ENCODE measurements around the gene RICTOR.

The RICTOR gene

DNA sequence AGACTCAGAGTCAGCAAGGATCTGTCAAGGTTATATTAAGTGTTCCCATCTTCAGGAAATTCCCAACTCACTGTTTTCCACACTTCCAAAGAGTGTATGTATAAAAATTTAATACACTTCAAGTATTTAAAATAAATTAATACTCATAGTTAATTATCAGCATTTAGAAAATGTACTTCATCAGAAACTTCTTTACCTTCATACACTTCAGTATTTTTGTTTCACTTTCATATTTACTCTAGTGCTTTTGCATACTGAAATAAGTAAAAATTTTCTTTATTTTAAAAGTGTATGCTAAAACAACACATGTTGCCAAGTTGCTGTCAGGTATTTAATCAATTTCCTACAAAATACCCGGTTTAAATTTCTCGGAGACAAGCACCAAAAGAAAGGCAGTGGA is 16.5 kb downstream of the RICTOR start:
- peak overlapping the region; percentile 36 for H3K4me2 ChIP-seq (ENCODE audit: low read length)
- H3F3A ChIP-seq (ENCODE audit: insufficient read depth, low read length): no peaks in the 10 kb centered on the region
- H3K4me3 ChIP-seq (ENCODE audit: low read depth, low read length, poor library complexity, severe bottlenecking): no peak overlapping the region
- H3K36me3 ChIP-seq (ENCODE audit: insufficient read depth, low read length): peaks cover 18% of the 10 kb centered on the region; the same call in 1 of the 2 replicates
- H3K27me3 ChIP-seq (ENCODE audit: insufficient read depth, low read length): no peaks in the 10 kb centered on the region
- TF ChIP-seq EZH2 (IDR thresholded peaks at IDR 0.05; ENCODE audit: borderline replicate concordance, low read length): no peak
- TF ChIP-seq, protein P1, sequence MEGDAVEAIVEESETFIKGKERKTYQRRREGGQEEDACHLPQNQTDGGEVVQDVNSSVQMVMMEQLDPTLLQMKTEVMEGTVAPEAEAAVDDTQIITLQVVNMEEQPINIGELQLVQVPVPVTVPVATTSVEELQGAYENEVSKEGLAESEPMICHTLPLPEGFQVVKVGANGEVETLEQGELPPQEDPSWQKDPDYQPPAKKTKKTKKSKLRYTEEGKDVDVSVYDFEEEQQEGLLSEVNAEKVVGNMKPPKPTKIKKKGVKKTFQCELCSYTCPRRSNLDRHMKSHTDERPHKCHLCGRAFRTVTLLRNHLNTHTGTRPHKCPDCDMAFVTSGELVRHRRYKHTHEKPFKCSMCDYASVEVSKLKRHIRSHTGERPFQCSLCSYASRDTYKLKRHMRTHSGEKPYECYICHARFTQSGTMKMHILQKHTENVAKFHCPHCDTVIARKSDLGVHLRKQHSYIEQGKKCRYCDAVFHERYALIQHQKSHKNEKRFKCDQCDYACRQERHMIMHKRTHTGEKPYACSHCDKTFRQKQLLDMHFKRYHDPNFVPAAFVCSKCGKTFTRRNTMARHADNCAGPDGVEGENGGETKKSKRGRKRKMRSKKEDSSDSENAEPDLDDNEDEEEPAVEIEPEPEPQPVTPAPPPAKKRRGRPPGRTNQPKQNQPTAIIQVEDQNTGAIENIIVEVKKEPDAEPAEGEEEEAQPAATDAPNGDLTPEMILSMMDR (IDR thresholded peaks at IDR 0.05; ENCODE audit: low read length): no peak
- H3K9me2 ChIP-seq (ENCODE audit: low read depth, low read length): no peaks in the 10 kb centered on the region
- H3K9me3 ChIP-seq (ENCODE audit: low read length): no peaks in the 10 kb centered on the region
- H3K4me1 ChIP-seq (ENCODE audit: insufficient read depth, low read length, severe bottlenecking): peaks cover 11% of the 10 kb centered on the region
- H3K27ac ChIP-seq (ENCODE audit: low read depth, low read length, poor library complexity, severe bottlenecking): no peak overlapping the region
- no peaks in the 10 kb centered on the region for H4K20me1 ChIP-seq (ENCODE audit: insufficient read depth, low read length)
- H2AFZ ChIP-seq (ENCODE audit: low read length): no peak overlapping the region
- H3K9ac ChIP-seq (ENCODE audit: low read length): 0 out of 2 replicates have a peak overlapping the region, but pooled peaks have one; percentile 7
- peaks cover 81% of the 10 kb centered on the region for H3K79me2 ChIP-seq (ENCODE audit: insufficient read depth, low read length)

DNA sequence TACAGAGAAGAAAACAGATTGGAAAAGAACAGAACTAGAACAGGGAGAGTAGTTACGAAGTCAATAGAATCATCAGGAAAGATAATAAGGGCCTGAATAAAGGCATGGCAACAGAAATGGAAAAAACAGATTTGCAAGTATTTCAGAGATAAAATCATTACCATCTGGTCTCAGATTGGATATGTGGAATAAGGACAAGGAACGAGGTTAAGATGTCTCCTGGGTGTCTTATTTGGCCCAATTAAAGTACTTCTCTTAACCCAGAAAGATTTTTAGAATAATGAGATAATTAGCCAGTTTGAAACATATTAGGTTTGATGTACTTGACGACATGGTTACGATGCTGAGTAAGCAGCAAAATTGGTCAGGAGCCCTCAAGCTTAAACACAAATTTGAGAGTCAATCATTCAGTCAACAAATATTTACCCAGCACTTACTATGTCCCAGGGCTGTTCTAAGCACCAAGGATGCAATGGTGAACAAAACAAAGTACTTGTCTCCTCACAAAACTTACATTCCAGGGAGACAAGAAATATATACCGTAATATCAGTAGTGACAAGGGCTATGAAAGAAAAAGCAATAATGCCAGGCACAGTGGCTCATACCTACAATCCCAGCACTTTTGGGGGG is 18.3 kb downstream of the RICTOR start:
- H3K79me2 ChIP-seq (ENCODE audit: insufficient read depth, low read length): peaks cover 79% of the 10 kb centered on the region
- 0 out of 2 replicates have a peak, but pooled peaks cover 12% of the 10 kb centered on the region for H3K36me3 ChIP-seq (ENCODE audit: insufficient read depth, low read length)
- H3K27ac ChIP-seq (ENCODE audit: low read depth, low read length, poor library complexity, severe bottlenecking): no peak overlapping the region
- no peak overlapping the region for H3K9ac ChIP-seq (ENCODE audit: low read length)
- no peaks in the 10 kb centered on the region for H3K27me3 ChIP-seq (ENCODE audit: insufficient read depth, low read length)
- no peaks in the 10 kb centered on the region for H3K9me2 ChIP-seq (ENCODE audit: low read depth, low read length)
- TF ChIP-seq, protein P1 (IDR thresholded peaks at IDR 0.05; ENCODE audit: low read length): no peak
- TF ChIP-seq EZH2 (IDR thresholded peaks at IDR 0.05; ENCODE audit: borderline replicate concordance, low read length): no peak
- H3K4me2 ChIP-seq (ENCODE audit: low read length): no peak overlapping the region
- H2AFZ ChIP-seq (ENCODE audit: low read length): no peak overlapping the region
- peaks cover 11% of the 10 kb centered on the region for H3K4me1 ChIP-seq (ENCODE audit: insufficient read depth, low read length, severe bottlenecking)
- H3K9me3 ChIP-seq (ENCODE audit: low read length): no peaks in the 10 kb centered on the region
- no peak overlapping the region for H3K4me3 ChIP-seq (ENCODE audit: low read depth, low read length, poor library complexity, severe bottlenecking)
- no peaks in the 10 kb centered on the region for H3F3A ChIP-seq (ENCODE audit: insufficient read depth, low read length)
- H4K20me1 ChIP-seq (ENCODE audit: insufficient read depth, low read length): no peaks in the 10 kb centered on the region

DNA sequence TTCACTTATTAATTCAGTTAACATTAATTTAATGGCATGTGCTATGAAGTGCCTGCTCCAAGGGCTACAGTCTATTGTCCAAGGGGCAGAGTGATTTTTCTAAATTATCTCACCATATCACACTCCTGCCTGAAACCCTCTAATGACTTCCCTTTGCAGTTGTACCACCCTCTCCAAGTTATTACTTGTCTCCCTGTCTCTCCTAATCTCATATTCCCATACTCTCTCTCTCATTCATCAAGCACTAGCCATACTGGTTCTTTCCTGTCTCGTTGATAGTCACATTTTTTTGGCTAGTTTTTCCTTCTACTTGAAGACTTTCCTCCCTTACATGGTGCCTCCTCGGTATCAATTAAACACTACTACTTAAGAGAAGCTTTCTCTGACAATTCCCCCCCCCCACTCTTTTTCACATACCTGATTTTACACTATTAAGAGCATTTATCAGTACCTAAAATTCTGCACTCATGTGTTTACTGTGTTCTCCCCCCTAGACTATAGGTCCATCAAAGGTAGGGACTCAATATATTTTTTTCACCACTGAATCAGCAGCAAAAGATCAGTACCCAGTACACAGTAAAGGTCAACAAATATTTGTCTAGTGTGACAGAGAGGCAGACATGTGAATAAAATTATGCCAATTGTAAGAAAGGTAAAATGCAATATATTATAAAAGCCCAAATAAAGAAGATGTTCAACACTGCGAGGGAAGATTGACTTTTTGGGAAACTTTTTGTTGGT is 19.0 kb downstream of the RICTOR start:
- H3K27ac ChIP-seq (ENCODE audit: low read depth, low read length, poor library complexity, severe bottlenecking): no peak overlapping the region
- H3K9ac ChIP-seq (ENCODE audit: low read length): no peak overlapping the region
- TF ChIP-seq, protein P1 (IDR thresholded peaks at IDR 0.05; ENCODE audit: low read length): no peak
- no peak for TF ChIP-seq EZH2 (IDR thresholded peaks at IDR 0.05; ENCODE audit: borderline replicate concordance, low read length)
- H3K9me2 ChIP-seq (ENCODE audit: low read depth, low read length): no peaks in the 10 kb centered on the region
- no peak overlapping the region for H2AFZ ChIP-seq (ENCODE audit: low read length)
- H3K36me3 ChIP-seq (ENCODE audit: insufficient read depth, low read length): 0 out of 2 replicates have a peak, but pooled peaks cover 16% of the 10 kb centered on the region
- no peak overlapping the region for H3K4me2 ChIP-seq (ENCODE audit: low read length)
- H3K9me3 ChIP-seq (ENCODE audit: low read length): no peaks in the 10 kb centered on the region
- no peaks in the 10 kb centered on the region for H3K27me3 ChIP-seq (ENCODE audit: insufficient read depth, low read length)
- H4K20me1 ChIP-seq (ENCODE audit: insufficient read depth, low read length): no peaks in the 10 kb centered on the region
- H3F3A ChIP-seq (ENCODE audit: insufficient read depth, low read length): no peaks in the 10 kb centered on the region
- peaks cover 11% of the 10 kb centered on the region for H3K4me1 ChIP-seq (ENCODE audit: insufficient read depth, low read length, severe bottlenecking)
- H3K79me2 ChIP-seq (ENCODE audit: insufficient read depth, low read length): peaks cover 79% of the 10 kb centered on the region
- H3K4me3 ChIP-seq (ENCODE audit: low read depth, low read length, poor library complexity, severe bottlenecking): no peak overlapping the region
